Daoy (cell line): ENCODE measurements around the gene ARHGAP15. TPM values are rescaled to one million over a fixed set of nuclear protein-coding genes. Genes with fewer than 3 reads are reported as not detected.

Experiments used
- DNase-seq: peaks from one replicate; pipeline ENCODE4 v3.0.0-alpha.2; 2015; ENCODE audit warnings: low read depth
- total RNA-seq: library from RNA; depleted of rRNA; stranded (reverse); fragments of >200 nt; shearing (Covaris generic); gene quantifications from 2 replicates; pipeline ENCODE4 v1.2.3, GENCODE V29; 2014

The ARHGAP15 gene
- total RNA-seq, 1 experiment from 2014 or later = 1.4 TPM

DNA sequence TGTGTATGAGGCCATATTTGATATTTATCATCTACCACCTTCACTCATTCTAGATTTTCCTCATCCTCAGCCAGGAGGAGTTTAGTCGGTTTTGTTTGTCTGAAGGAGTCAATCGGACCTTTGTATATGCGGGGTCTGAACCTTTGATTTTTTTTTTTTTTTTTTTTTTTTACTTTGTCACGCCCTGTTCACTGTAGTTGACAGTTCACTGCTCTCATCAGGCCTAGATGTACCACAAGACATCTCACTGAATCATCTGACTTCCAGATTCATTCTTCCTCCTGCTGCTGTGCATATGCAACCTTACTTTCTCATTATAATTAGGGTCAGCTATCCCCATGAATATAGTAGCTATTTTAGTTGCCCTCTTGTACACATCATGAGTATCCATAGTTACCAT, 133.2 kb downstream of the ARHGAP15 start:
- no peak for DNase-seq

DNA sequence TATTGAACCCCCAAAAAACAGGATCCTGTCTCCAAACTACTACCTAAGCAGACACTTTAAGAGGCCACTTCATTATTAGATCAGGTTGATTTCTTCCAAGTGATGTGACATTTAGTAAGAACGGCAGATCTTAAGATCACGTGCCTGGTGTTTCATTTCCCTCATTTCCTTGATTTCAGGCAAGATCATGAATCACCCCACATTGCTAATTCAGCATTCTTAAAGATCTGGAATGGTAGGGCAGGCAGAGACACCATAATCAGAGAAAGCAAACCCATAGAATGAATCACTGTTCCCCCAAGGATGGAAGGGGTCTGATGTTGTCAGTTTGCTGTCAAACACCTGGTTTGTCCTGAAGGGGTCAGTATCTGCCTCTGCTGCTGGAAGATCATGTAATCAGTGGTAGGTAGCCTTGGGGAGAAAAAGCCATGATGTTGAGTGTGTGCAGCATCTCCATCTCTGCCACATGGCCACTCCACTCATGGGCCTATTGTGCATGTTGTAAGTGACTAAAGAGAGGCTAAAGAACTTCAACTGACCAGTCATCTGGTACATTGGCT, 133.9 kb downstream of the ARHGAP15 start:
- no peak for DNase-seq

- DNase-seq = no peak
These were observed 135.6 kb downstream of the ARHGAP15 start for GRCh38 chr2:143264851-143265250.

- no peak for DNase-seq
These were observed 150.5 kb downstream of the ARHGAP15 start for GRCh38 chr2:143279672-143280071.

DNA sequence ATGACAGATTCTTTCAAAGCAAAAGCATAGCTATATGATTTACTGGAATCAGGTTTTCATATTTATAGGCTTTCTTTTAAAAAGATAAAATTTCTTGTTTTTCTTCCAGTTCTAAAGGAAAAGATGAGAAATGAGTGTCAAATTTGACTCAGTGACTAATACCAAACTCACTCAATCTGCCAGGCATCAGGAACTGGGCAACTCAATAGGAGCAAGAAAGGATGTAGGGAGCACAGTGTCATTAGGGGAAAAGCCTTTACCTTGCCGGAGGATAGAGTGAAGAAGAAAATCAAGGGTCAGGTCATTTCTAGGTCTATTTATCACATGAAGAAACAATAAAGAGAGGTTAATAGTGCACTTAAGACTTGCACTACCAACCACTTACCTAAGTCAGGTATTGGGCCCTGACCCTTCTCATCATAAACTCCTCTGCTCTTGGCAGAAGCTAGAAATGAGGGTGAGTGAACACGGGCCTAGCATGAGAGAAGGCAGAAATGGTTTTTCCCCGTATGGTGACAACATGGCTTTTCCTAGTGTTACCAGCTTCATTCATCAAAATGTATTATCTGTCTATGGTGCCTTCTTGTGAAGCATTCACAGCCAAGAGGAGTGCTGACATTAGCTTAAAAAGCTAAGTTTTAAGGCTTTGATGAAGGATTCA, 151.0 kb downstream of the ARHGAP15 start:
- DNase-seq = no peak

DNA sequence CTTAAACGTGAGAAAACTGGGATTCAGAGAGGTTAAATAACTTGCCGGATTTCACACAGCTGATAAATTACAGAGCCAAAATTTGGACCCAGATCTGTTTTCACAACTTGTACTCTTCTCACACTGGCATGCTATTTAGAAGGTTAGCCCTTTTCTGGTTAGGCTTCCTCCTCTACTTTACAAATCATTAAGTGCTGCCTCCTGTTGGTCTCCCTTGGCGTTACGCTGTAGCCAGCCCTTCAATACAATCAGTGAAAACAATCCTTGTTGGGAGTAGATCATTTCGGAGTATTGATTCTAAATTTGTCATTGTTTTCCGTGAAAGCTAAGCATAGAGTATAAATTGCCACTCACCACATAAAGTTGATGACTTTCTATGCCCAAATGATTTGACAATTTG, 153.5 kb downstream of the ARHGAP15 start:
- no peak for DNase-seq

DNA sequence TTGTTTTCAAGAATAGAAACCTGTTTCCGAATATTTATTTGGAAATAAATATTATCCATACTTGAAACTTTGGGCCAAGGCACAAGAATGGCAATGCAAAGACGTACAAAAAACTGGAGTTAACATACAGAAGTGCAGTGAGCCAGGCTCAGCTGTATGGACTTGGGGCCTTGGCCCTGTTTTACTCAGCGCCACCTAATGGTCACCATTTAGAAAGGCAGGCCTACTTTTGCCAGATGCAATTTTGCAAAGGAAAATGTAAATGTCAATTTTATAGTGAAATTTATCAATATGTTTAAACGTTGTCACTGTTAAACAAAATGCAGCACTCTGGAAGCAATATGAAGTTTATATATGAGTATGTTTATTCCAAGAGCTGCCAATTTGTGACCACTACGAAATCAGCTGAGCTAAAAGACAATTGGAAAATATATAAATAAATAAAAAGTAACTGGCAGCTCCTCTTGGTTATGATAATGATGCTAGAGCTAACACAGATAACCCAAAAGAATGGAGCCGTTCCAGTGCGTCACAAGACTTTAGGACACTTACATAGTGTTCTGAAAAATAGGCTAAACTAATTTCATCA, 155.0 kb downstream of the ARHGAP15 start:
- peak; percentile 34 for DNase-seq

DNA sequence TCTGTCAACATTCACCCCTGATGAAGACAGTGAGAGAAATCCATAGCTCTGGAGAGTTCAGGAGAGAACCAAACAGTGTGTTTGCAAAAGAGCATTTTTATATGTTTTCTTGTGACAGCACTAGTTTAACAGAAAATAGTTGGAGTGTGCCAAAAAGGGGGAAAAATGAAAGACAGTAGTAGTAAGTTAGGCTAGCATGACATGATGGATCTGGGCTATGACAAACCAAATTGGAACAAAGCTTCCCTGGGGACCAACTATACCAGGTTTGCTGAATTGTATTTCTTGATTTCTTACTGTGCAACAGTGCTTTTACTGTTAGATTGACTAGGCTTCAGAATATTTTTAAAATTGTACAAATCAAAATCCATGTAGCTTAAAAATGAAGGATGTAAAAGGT, 159.8 kb downstream of the ARHGAP15 start:
- no peak for DNase-seq

DNA sequence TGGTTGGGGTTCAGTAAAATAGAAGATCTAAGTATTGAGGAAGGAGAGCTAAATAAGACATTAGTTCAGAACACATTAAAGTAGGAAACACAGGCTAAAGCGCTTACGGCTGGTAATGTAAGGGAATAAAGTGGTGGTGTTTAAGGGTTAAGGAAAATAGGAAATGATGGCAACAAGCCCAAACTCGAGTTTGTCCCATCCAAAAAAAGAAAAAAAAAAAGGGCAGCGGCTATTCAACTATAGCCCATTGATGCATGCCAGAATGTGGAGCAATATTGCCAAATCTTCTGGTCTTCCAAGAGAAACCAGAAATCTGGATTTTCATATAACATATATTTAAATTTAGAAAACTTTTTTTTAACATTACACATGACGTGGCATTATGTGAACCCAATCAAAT, 161.0 kb downstream of the ARHGAP15 start:
- DNase-seq = no peak

DNA sequence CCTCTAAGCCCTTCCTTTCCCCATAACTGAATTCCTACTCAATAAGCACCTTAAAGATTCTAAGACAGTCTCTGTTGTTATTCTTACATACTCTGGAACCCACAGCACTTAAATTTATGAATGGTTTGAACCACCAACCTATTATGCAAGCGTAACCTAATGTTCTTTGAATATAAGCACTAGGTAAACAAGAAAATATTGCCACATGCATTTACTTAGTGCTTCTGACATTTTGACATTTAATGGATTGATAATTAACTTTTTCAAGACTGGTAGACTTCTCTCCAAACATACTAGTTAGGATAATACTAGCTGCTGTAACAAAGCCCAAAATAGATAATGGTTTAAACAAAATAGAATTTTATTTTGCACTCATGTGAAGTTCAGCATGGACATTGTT, 164.8 kb downstream of the ARHGAP15 start:
- DNase-seq = no peak

- DNase-seq = no peak
These were observed 166.9 kb downstream of the ARHGAP15 start for GRCh38 chr2:143296089-143296488.

- DNase-seq = no peak
These were observed 168.0 kb downstream of the ARHGAP15 start for GRCh38 chr2:143297182-143297581.

DNA sequence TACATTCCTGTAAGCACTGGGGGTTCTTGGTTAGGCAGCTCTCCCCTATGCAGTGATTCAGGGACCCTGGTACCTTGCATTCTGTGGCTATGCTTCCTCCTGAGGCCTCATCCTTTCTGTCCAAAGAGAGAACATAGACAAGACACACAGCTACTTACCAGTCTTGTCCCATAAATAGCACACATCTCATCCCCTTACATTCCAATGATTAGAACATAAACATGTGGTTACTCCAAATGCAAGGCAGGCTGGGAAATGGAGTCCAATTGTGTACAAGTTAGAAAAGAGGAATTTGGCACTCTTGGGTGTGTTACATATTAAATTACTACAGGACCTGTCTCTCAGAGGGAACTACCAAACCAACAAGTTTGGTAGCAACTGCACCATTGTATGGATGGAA, 171.3 kb downstream of the ARHGAP15 start:
- DNase-seq = no peak

DNA sequence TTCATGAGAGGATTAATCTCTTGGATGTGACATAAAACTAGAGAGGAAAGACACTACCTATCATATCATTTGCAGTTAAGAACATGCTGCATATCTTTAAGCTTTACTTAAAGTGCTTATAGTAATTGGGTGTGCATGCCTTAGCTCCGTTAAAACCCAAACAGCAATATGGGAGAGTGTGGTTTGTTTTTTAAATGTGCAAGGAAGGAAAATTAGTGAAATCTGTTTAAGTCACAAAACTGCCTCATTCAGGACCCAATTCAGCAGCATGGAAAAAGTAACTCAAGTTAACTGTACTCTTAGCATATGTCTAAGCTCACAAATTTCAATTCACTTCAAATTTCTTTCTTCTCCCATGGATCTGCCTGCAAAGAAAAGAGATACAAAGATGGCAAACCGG, 182.2 kb downstream of the ARHGAP15 start:
- DNase-seq = no peak

GRCh38 chr2:143312441-143312840, 183.2 kb downstream of the ARHGAP15 start:
- DNase-seq = no peak

DNA sequence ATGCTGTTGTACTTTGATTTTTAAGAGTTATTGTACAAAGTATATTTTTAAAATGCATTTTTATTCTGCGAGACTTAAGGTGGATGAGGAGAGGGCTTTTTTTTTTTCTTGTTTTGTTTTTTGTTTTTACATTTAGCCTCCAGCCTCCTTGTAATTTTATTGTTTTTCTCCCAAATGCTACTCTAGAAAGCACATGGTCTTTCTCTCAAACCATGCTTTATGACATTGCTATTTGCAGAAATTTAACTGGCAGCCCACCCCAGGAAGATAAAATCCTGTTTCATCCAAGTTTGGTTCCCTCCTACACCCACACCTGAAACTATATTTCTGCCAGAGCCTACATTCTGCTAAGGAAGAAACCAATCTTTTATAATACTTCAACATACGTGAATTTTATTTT, 184.6 kb downstream of the ARHGAP15 start:
- no peak for DNase-seq

DNA sequence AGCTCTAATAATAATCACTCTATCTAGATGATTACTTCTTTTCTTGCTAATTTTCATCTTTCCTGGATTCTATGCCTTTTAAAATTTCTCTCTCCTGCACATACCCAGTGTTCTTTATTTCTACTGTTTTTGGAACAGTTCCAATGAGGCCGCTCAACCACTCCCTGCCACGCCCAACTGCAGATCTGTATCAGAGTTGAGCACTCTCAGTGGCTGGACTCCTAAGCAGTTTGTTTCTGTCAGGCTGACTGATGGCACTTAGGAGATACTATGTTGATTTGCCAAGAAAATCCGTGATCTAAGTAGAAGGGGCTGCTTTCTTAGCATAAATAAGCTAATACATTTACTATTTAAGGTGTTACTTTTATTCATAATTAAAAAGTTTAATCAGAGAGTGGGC, 192.8 kb downstream of the ARHGAP15 start:
- DNase-seq = peak; percentile 4

GRCh38 chr2:143329288-143329687, 200.1 kb downstream of the ARHGAP15 start:
- DNase-seq = no peak

GRCh38 chr2:143333168-143333791, 204.1 kb downstream of the ARHGAP15 start:
- no peak for DNase-seq

GRCh38 chr2:143333847-143334246, 204.6 kb downstream of the ARHGAP15 start:
- no peak for DNase-seq

GRCh38 chr2:143334837-143335236, 205.6 kb downstream of the ARHGAP15 start:
- no peak for DNase-seq

DNA sequence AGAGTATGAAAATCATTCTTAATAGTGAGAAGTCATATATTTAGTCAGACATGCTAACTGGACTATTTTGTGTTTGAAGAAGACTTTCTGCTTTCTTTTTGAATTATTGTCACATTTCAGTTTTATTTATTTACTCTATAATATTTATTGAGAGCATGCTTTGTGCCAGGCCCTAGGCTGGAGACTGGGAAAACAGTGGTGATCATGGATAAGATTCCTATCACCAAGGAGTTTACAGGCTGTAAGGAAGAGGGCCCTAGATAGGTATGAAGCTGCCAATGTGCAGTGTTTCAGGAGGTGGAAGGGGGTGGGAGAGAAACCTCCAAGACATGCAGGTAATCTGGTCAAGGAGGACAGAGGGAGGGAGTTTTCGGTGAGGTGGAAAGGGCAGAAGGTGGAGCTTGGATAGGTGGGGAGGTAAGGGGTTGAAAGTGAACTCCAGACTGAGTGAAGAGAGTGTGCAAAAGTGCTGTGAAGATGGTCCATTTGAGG, 207.5 kb downstream of the ARHGAP15 start:
- no peak for DNase-seq

DNA sequence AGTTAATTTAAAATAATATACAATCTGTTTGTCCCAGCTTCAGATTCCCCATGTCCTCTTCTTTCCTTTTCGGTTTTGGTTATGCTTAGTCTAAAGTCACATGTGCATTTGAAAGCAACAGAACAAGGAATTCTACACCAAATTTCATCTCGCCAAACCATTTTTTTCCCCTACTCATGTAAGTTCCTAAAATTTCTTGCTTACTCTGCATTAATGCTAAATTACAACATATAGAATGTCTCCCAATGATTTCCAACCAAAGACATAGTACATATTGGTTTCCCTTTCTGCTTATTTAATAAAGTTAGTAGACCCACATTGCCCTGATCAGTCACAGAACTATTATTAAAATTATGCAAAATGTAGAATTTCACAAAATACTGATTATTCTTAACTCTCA, 212.3 kb downstream of the ARHGAP15 start:
- DNase-seq = no peak
